GM18517 (cell line): ENCODE data around the gene ZNF451.

Experiments used
- ATAC-seq: cut with Tn5 transposase; IDR thresholded peaks from one replicate; pipeline ENCODE4 v1.9.1; 2021; ENCODE audit warnings: mild to moderate bottlenecking, moderate library complexity; ENCODE audit not compliant: unreplicated experiment

Gene ZNF451

DNA sequence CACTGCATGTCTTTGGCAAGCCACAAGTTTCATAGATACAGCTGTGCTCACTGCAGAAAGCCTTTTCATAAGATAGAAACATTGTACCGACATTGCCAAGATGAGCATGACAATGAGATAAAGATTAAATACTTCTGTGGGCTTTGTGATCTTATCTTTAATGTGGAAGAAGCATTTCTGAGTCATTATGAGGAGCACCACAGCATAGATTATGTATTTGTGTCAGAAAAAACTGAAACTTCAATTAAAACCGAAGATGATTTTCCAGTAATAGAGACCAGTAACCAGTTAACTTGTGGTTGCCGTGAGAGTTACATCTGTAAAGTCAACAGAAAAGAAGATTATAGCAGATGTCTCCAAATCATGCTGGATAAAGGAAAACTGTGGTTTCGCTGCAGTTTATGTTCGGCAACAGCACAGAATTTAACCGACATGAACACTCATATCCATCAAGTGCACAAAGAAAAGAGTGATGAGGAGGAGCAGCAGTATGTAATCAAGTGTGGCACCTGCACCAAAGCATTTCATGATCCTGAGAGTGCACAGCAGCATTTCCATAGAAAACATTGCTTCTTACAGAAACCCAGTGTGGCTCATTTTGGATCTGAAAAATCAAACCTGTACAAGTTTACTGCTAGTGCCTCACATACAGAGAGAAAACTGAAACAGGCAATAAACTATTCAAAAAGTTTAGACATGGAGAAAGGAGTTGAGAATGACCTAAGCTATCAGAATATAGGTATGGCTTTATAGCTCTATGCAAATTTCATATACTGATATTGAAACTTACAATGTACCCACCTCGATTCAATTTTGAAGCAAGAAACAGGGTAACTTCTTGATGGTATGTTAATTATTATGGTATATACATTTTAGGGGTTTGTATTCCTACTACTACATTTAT lies 58.2 kb downstream of the ZNF451 start:
- no peak for ATAC-seq

DNA sequence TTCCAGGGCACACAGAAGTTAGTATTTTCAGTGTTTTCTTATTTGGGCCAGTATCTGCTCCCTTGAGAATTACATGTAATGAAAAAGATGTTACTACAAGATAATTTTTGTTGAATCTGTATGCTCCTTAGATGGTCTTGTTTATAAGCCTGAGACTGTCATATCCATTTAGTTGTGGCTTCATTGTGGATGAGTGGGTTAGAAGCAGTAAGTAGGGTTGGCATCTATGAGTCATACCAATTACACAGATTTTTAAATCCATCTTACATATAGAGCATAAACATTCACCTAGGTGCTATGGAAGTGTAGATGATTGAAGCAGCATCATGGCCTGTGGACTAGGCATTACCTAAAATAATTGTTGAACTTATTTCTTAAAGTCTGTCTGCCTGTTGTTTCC lies 68.7 kb downstream of the ZNF451 start:
- ATAC-seq, result no peak

DNA sequence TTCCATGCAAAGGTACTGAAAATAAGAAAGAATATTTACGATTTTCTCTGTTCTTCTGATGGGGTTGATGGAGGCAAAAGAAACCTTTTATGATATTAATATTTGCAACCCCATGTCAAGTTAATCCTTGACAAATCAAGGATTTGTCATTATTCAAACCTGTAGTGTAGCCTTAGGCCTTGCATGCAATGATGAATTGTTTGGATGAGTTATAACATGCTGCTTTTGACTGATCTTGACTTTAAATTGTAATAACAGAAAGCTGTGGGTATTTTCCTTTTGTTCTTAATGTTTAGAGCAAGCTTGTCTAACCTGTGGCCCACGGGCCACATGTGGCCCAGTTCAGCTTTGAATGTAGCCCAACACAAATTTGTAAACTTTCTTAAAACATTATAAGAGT lies 69.1 kb downstream of the ZNF451 start:
- ATAC-seq, result no peak

DNA sequence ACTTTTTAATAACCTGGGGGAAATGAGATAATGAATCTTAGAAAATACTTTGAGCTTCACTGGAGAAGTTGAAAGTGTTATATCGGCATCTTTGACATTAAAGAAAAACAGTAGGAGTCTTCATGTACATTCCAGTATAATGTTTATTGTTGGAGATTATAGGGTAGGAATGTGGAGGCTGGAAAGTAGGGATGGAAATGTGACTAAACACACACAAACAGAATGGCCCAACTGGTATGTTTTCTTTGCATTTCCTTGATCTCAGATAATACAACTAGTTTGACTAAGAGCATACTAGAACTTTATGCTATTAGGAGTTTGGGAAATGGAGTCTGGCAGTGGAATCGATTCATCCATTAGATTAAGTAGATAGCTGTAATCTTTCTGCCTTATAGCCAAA lies 72.0 kb downstream of the ZNF451 start:
- no peak for ATAC-seq

DNA sequence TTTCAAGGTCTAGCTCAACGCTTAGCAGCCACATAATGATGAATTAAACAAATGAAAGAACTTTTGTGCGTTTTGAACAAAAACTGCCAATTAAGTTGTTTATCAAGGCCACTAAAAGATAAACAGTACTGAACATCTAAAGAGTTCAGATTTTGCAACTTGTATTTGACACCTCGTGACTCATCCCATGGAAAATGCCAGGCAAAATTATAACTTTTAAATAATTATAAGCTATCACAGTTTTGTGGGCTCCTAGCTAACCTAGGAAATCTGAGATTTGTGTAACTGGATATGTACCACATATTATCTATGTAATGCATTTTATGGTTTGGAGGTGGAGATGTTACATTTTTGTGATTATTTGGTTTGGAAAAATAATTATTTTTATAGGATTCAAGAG lies 72.5 kb downstream of the ZNF451 start:
- ATAC-seq, result no peak

DNA sequence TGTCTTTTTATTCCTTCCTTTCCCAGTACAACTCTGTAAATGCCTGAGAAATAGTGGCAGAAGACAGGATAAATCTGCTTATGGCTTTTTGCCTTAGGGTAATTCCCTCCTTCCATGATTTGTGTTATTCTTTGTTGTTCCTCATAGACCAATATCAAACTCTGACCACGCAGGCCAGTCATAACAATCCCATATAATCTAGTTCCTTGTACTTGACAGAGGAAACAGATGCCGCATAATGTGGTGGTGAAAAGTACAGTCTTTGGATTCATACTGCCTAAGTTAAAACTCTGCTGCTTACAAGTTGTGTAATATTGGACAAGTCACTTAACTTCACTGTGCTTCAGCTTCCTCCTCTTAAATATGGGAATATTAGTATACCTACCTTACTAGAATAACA lies 74.0 kb downstream of the ZNF451 start:
- ATAC-seq, result no peak

DNA sequence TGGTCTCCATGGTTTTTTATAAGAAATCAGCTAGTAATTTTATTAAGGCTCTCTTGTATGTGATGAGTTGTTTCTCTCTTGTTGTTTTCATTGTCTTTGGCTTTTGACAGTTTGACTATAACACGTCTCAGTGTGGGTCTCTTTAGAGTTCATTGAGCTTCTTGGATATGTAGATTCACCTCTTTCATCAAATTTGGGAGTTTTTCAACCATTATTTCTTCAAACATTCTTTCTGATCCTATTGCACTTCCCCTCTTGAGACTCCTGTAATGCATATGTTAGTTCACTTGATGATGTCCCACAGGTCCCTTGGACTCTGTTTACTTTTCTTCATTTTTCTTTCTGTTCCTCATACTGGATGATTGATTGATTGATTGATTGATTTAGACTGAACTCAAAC lies 75.1 kb downstream of the ZNF451 start:
- ATAC-seq, result no peak

DNA sequence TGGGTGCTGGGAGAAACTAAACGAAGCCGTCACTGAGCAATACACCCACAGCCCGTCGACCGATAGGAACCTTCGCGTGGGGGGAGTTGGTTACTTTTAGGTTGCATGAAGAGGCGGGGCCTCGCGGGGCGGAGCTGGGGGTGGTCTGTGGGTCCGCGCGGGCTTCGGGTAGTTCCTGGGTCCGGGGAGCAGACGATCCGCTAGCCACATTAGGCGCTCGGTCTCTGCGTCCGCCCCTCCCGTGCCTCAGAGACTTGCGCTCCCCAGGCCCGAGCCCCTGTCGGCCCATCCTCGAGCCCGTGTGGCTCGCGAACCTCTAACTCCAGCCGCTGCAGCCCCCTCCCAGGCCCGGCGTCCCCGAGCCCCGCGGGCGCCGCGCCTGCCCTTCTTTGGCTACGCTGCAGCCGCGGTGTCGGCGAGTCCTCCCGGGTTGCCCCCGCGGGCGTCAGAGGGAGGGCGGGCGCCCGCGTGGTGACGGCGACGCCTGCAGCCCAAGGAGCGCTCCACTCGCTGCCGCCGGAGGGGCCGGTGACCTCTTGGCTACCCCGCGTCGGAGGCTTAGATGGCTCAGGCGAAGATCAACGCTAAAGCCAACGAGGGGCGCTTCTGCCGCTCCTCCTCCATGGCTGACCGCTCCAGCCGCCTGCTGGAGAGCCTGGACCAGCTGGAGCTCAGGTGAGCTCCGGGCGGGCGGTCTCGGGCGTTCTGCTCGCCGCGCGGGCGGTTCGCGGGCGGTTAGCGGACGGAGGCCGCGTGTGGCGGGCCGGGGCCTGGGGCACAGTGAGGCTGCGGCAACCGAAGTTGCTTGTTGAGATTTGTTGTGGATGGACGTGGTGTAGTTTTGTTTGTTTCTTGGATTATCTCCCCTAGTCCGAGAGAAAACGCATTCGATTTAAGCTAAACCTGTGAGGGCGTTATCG lies 82.4 kb downstream of the ZNF451 start, which contains the start of gene BAG2:
Gene BAG2 (plus strand): TSS at position 191 of the 920 bp plus-strand sequence. CDS start 372 bp downstream, at position 563.
- peak; percentile 89 for ATAC-seq

DNA sequence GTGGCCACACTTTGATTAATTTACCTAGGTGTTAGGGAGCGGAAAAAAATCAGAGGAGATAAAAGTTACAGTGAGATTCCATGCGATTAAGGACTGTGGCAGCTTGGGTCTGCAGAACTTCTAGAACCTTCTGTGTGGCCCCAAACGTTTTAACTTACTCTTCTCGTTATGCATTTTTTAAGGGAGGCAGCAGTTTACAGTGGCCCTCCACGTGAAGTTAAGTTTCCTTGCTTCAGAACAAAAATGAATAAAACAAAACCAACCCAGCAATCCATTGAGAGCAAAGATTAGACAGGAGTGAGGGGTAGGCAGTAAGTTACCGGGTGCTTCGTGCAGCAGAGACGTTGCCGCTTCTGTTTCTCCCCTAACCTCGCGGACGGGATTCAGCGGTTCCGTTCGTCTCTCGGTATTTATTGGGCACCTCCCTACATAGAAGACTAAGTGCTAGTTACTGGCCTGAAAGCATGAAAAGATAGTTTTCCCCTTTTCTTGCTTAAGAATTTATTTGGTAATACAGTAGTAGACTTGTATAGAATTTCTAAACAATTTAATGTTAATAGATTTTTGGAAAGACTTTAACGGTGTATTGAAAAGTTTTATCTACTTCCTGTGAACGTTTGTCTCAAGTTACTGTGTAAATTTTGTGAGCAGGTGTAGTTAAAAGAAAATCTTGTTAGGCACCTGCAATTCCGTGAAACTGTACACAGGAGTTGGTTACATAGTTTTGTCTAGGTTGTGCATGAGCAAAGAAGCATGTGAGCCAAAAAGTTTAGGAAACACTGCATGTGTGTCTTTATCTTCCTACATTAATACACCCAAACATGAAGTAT lies 83.3 kb downstream of the ZNF451 start:
- no peak for ATAC-seq

DNA sequence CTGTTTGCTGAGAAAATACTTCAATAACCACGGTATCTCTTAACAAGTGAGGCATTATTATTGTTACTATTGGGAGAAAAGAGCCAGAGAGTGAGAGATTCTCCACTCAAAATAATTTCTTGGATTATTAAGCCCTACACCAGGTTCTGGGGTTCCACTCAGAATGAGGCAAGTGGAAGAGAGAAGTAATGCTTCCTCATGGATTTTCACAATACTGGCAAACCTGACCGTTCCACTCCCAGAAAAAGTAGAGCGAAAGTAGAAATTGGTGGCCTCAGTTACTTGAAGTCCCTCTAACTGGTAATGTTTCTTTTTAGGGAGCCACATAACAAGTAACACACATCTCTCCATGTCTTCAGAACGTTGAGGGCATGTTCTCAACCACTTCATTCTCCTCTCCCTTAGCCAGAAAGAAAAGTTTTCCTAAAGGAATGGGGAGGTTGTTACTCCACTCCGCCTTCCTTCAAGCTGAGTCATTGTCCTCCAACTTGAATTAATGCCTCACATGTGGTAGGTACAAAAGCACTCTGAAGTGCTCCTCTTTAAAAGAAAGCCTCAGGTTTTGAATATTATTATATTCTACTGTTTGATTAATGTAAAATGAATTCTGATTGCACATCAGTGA lies 84.0 kb downstream of the ZNF451 start:
- no peak for ATAC-seq

DNA sequence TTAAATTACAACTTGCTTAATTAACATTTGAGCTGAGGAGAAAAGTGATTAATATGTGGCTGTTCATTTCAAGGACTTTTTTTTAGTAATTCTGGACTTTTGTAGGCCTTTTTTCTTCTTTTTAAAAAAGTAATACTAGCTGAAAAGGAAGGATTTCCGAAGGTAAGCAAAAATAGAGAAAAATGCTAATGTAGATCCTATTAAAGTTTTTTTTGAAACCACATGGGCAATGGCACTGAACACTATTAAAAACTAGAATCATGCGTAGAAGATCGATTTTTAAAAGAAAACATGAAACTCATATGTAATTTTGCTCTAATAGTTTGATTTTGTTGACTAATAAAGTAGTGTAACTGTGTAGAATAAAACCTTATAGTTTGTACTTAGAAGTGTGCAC lies 84.5 kb downstream of the ZNF451 start:
- no peak for ATAC-seq

DNA sequence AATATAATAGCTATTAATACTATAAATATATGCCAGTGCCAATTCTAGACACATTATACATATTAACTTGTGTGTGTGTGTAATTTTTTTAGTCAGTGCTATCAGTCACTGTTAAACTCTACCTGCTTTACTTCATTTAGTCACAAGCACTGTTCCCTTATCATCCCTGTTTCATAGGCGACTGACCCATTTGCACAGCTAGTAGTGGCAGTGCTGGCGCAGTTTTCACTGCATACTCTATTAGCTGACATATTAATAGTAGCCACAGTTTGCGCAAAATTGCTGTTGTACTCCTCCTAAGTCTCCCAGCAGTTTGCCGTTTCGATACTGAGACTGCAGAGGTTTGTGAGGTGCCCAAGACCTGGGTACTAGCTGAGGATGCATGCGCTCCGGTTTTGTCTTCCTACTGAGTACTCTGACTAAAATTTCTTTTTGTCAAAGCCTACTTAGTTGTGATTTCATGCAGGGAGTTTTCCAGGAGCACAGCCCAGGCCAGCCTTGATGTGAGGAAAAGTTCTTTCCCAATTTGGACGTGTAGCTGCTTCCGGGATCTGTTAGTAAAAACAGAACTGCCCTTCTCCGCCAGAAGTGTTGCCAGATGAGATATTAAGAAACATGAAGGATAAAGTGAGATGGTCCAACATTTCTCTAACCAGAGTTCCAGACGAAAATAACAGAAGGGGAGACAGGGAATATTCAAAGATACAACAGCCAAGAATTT lies 87.7 kb downstream of the ZNF451 start:
- ATAC-seq, result no peak

DNA sequence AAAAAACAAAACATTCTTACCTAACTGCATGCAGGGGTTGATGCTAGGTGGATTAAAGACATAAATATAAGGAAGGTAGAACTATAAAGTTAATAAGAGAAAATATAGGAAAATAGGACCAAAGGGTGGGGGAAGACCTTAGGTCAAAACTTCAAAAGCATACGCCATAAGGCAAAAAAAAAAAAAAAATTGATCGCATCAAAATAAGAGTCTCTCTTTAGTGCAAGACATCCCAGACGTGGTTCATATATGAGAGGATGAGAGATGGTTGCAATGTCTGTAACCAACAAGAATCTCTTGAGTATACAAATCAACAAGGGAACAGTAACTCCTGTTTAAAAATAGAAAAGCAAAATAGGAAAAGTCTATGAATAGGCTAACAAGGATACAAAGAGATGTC lies 90.6 kb downstream of the ZNF451 start:
- ATAC-seq, result no peak

DNA sequence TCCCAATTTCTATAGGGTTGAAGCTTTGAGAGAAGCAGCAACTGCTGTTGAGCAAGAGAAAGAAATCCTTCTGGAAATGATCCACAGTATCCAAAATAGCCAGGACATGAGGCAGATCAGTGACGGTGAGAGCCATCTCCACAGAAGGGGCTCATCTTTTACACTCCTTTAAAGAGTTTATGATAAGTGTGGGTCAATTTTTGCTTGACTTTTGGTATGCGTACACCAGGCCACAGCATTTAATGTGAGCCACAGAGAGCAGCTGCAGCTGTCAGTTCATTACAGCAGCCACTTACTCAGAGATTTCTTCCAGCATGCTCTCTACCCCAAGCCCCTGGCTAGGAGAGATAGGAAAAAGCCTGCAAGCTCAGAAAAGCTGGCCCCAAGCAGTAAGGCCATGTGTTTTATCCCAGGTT lies 92.0 kb downstream of the ZNF451 start:
- no peak for ATAC-seq

DNA sequence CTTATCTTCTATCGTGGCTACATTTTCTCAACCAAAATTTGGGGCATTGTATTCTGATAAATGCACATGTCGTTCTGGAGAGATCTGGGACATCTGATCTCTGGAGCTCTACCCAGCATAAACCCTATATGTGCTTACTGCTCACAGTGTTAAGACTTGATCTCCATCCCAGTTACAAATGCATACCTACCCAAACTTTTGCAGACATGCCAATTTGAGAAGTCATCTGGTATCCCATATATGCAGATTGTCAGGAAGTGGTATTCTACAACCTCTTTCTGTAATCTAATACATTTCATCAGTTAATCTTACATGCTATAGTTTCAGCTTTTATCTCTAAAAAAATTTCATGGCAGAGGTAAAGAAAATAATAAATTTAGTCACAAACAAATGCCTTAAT lies 93.3 kb downstream of the ZNF451 start:
- ATAC-seq, result no peak

DNA sequence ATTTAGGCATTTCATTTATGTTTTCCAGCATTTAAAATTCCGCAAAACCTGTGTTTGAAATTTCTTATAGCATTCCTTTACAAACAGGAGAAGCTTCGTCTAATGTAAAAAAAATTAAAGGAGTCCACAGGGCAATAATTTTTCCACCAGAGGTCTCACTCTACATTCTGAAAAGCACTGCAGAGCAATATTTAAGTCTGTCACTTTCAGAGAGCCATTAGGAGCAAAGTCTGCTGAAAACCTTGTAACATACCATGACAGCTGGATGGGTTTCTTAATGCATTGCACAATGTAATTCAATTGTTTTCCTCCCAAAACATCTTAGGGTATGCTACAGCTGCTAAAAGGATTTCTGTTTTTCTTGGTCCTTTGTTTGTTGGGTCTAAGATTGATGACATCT lies 100.2 kb downstream of the ZNF451 start:
- ATAC-seq, result no peak

DNA sequence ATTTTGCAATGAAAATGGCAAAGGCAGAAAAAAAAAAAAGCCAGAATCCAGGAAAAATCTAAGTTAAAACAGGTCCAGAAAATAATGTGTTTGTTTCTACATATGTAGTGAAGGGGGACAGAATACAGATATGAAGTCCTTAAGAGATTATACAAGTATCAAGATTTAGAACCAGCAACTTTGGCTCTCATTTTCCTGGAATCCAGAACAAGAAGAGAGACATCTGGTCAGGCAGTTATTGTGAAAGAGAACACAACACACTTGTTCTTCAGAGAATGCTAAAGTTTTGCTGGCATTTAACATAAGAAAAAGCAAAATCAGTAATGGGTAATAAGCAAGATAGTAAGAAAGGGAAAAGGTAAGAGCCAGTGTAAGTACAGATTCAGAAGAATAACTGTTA lies 103.2 kb downstream of the ZNF451 start:
- ATAC-seq, result no peak

DNA sequence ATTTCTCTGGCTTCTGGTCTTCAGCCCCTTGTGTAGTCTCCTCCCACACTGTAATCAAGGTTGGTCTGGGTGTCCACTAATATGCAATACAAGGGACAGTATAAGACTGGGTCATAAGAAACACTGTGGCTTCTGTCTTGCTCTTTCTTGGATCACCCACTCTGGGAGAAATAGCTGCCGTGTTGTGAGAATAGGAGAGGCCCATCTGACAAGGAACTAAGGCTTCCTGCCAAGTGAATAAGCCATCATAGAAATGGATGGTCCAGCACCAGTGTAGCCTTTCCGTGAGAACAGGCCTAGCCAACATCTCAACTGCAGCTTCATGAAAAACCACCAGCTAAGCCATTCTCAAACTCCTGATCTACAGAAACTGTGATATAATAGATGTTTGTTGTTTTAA lies 105.5 kb downstream of the ZNF451 start:
- ATAC-seq, result no peak

DNA sequence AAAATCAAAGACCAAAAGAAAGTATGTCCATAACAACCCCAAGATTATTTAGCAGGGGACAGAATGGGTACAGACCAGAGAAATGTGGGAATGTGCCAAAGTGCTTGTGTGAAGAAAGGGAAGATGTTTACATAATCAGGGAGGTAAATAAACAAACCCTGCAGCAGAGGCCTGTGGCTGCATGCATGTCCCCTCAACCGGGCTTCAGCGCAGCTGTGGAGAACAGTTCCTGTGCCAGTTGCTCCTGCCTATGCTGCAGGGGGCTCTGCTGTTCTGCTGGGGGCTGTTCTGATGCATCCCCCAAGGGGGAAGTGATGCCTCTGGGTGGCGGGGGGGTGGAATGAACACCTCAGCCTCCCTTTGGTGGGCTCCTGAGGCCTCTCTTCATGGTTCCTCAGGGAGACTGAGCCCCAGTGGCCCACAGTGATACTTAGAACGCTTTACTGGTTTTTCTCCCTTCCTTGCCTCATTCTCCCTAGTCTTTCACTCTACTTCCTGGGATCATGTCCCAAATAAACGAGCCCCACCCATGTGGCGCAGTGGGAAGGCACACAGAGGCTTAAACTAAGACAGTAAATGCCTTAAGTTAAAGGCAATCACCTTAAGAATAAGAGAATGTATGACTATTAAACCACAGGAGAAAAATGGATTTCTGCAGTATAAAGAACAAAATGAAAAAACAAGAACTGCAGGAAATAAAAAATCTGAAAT lies 109.1 kb downstream of the ZNF451 start:
- no peak for ATAC-seq
